ENCODE measurements around the gene PRDM13. TPM values are rescaled to one million over a fixed set of nuclear protein-coding genes. Genes with fewer than 3 reads are reported as not detected.
A peak's percentile ranks its signal among the peaks of the same experiment; 100 is the strongest.

PRDM13 gene
- total and polyA plus RNA-seq, 9 of the 15 experiments (the other 6 are each of a cell fraction or from before 2014, with no cell fraction given): not detected

DNA sequence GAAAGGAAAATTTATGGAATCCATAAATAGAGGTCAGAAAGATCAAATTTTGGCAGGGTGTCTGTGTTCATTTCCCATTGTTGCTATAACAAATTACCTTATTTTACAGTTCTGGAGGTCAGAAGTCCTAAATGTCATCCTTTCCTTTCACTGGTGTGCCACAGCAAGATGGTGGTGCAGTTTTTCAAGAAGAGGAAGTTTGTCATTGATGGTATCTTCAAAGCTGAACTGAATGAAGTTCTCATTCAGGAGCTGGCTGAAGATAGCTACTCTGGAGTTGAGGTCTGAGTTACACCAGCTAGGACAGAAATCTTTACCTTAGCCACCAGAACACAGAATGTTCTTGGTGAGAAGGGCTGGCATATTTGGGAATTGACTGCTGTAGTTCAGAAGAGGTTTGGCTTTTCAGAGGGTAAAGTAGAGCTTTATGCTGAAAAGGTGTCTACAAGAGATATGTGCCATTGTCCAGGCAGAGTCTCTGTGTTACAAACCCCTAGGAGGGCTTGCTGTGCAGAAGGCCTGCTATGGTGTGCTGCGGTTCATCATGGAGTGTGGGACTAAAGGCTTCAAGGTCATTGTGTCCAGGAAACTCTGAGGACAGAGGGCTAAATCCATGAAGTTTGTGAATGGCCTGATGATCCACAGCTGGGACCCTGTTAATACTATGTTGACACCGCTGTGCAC lies 30.9 kb upstream of the PRDM13 start (continued):
- TF ChIP-seq, protein P1, sequence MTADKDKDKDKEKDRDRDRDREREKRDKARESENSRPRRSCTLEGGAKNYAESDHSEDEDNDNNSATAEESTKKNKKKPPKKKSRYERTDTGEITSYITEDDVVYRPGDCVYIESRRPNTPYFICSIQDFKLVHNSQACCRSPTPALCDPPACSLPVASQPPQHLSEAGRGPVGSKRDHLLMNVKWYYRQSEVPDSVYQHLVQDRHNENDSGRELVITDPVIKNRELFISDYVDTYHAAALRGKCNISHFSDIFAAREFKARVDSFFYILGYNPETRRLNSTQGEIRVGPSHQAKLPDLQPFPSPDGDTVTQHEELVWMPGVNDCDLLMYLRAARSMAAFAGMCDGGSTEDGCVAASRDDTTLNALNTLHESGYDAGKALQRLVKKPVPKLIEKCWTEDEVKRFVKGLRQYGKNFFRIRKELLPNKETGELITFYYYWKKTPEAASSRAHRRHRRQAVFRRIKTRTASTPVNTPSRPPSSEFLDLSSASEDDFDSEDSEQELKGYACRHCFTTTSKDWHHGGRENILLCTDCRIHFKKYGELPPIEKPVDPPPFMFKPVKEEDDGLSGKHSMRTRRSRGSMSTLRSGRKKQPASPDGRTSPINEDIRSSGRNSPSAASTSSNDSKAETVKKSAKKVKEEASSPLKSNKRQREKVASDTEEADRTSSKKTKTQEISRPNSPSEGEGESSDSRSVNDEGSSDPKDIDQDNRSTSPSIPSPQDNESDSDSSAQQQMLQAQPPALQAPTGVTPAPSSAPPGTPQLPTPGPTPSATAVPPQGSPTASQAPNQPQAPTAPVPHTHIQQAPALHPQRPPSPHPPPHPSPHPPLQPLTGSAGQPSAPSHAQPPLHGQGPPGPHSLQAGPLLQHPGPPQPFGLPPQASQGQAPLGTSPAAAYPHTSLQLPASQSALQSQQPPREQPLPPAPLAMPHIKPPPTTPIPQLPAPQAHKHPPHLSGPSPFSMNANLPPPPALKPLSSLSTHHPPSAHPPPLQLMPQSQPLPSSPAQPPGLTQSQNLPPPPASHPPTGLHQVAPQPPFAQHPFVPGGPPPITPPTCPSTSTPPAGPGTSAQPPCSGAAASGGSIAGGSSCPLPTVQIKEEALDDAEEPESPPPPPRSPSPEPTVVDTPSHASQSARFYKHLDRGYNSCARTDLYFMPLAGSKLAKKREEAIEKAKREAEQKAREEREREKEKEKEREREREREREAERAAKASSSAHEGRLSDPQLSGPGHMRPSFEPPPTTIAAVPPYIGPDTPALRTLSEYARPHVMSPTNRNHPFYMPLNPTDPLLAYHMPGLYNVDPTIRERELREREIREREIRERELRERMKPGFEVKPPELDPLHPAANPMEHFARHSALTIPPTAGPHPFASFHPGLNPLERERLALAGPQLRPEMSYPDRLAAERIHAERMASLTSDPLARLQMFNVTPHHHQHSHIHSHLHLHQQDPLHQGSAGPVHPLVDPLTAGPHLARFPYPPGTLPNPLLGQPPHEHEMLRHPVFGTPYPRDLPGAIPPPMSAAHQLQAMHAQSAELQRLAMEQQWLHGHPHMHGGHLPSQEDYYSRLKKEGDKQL (CRISPR knock-in tag; IDR thresholded peaks at IDR 0.05; ENCODE audit: borderline replicate concordance): no peak
- TF ChIP-seq ZNF324 (CRISPR knock-in tag; IDR thresholded peaks at IDR 0.05) (no peak), EP300 (IDR thresholded peaks at IDR 0.05; ENCODE audit: low read length) (0 out of 2 replicates have a peak, but pooled peaks have one; percentile 20), ETV1 (tag; conservative IDR thresholded peaks at IDR 0.05; ENCODE audit: low read depth) (peak; percentile 56), NELFE (IDR thresholded peaks at IDR 0.05; ENCODE audit: insufficient read depth, insufficient read length) (no peak), EGR1 (conservative IDR thresholded peaks at IDR 0.05) (no peak), TRIM24 (IDR thresholded peaks at IDR 0.05) (0 out of 4 replicates have a peak, but pooled peaks of 1 of the 2 experiments have one; percentile 27), EHMT2 (IDR thresholded peaks at IDR 0.05) (peak; percentile 87)
- TF ChIP-seq, protein P2, sequence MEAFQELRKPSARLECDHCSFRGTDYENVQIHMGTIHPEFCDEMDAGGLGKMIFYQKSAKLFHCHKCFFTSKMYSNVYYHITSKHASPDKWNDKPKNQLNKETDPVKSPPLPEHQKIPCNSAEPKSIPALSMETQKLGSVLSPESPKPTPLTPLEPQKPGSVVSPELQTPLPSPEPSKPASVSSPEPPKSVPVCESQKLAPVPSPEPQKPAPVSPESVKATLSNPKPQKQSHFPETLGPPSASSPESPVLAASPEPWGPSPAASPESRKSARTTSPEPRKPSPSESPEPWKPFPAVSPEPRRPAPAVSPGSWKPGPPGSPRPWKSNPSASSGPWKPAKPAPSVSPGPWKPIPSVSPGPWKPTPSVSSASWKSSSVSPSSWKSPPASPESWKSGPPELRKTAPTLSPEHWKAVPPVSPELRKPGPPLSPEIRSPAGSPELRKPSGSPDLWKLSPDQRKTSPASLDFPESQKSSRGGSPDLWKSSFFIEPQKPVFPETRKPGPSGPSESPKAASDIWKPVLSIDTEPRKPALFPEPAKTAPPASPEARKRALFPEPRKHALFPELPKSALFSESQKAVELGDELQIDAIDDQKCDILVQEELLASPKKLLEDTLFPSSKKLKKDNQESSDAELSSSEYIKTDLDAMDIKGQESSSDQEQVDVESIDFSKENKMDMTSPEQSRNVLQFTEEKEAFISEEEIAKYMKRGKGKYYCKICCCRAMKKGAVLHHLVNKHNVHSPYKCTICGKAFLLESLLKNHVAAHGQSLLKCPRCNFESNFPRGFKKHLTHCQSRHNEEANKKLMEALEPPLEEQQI (IDR thresholded peaks at IDR 0.05): peak; percentile 35; the same call in 1 of the 2 replicates

Measured in K562 (cell line).